Inflammatory macrophage treated with lipopolysaccharide for 1 hour (primary cell): Measurements from ENCODE around the gene SPTB.

ENCODE experiments used
- DNase-seq, 2 donors: peaks; one replicate each; pipeline ENCODE4 v3.0.0-alpha.2; 2020 to 2022

The SPTB gene

DNA sequence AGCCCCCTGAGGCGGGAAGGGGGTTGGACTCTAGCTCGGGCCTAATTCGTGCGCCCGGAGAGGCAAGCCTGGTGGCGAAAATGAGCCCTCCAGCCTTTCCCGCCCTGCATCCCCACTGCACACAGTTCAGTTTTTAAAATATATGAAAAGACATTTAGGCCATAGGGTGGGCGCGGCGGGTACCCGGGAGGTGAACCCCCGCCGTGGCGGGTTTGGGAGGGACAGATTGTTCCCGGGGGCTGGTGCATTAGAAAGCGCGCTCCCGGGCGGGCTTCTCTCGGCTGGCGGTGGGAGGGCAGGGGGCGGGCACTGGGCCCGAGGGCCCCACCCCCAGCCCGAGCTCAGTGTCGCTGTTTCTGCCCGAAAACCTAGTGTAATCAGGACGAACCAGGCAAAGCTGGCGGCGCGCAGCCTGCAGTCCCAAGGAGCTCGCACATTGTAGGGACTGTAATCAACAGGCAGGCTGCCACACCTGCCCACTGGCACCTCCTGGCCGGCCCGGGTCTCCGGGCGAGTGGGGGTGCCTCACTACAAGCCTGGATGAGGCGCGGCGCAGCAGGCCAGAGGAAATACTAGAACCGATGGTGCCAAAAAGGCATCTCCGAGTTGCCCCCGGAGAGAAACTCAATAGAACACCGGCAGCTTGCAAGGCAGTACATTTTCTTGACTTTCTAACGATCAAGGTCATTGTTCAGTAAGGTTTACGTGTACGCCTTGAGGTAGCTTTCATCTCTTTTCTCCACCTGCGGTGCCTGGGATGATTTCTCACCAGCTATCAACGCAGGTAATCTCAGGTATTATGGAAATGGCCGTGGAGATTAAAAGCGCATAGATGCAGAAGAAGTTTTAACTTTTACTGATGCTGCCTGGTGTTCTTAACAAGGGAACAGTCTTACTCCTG is 764 bp upstream of the SPTB start:
- DNase-seq, result no peak

DNA sequence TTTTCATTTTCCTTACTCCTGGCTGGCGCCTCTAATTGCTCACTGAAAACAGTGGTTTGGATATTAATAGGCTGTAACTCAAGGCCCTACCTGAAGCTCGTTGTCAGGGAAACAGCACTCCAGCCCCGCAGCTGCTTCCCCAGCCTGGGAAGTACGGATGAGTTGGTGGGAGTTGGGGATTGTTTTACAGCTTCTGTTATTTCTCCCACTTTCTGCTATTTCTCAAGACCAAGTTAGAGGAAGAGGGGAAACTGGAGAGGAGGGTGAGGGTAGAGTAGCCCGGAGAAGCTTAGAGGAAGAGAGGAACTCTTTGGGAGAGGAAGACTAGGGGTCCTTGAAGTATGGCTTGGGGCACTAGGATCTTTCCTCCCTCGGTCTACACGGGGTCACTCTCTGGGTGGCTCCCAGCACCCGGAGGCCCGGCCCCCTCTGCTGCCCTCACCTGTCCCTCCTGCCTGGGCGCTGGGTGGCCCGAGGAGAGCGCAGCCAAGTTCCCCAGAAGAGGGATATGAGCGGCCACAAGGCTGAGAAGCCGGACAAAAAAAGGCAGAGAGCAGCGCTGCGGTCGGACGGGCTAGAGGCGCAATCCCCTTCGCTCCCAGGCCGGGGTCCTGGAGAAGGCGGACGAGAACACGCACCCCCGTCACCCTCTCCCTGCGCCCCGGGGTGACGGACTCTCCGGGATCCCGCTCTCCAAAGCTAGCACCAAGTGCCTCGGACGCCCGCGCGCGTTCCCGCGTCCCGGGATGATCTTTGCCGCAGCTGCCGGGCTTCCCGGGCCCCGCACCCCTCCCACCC is 671 bp downstream of the SPTB start:
- no peak for DNase-seq

DNA sequence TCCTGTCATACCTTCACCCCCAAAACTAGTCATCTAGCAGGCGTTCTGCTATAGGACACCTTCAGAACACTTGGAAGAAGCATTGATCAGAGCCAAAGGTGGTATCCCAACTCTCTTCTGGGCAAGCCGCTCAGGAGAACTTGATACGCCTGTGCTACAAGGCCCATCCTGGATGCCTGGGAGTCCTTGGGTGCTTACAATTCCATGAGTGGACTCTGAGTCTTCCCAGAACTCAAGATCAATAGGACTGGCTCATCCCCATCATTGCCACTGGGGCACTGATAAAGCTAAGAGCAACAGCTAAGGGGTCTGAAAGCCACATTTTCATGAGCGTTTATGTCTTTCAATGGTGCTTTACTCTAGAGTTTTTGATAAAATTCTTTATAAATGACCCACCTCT is 1.9 kb downstream of the SPTB start:
- DNase-seq, result no peak

DNA sequence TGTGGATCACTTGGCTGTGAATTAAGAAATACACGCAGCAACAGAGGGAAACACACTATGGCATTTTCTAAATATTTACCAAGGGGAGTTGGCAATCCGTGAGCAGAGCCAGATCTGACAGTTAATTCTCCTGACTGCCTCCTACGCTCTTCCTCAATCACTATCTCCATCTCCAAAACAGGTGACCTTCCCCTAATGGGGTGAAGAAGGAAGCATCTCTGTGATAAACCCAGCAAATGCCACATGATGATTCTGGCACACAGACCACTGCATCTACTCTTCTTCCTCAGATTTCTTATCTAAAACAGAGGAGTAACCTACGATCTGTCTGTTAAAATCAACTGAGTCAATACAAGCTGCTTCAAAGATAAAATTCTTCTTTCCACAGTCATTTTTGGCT is 4.4 kb downstream of the SPTB start:
- DNase-seq, result no peak

DNA sequence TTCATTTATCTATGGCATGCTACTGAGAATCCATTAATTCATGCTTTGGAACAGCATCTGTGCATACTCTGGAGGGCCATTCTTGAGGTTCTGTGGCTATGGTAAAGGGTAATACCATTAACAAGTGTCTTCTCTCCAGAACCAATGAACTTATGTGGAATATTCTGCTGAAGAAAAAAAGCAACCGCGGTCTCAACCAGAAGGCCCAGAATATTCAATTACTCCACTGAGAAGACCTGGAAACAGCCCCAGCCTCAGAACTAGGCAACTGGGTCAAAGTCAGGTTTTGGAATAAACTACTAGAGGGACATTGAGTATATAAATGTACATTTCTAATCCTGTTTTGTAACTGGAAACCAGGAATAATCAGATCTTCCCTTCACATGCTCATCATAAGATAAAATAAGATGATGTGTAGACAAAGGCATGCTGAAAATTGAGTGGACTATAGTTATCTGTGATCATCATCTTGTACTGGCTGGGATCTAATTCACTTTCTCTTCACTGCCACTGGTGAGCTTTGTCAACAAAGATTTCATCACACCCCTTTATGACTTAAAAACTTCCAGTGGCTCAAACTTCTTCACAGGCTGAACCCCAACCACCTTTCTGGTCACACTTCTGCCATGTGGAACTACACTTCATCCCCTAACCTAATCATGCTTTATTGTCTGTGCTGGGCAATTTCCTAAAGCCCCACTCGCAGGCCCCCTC is 6.0 kb downstream of the SPTB start:
- DNase-seq, result no peak

DNA sequence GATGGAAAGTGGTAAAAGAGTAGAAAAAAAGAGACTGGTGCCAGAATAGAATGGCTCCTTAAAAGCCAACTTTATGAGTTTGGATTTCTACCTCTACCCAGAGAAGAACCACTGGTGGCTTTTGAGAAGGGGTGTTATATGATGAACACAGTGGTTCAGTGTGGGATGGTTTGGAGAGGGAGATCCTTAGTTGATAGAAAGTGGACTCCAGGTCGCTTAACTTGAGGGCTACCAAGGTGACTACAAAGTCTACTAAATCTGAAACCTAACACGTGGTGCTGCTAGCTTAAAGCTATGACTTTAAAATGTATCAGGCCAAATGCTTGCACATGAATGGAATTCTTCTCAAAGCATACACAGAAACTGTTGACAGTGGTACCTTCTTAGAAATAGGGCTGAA is 8.4 kb downstream of the SPTB start:
- DNase-seq, result no peak

DNA sequence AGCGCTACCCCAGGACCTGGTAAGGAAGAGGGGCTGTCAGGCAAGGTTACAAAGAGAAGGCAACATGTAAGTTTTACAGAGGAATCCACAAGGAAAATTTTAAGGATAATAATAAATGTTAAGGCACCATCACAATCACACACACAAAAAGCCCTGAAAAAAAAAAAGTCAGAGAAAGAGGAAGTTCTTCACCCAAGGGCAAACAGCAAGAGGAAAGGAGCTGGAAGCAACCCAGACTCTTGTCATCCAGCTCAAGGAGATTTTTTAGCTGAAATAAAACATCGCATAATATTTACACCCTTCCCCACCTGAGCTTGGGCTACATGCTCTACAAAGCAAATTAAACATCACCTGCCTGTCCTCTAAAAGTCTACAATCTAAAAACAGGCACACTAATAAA is 9.5 kb downstream of the SPTB start:
- DNase-seq, result no peak

DNA sequence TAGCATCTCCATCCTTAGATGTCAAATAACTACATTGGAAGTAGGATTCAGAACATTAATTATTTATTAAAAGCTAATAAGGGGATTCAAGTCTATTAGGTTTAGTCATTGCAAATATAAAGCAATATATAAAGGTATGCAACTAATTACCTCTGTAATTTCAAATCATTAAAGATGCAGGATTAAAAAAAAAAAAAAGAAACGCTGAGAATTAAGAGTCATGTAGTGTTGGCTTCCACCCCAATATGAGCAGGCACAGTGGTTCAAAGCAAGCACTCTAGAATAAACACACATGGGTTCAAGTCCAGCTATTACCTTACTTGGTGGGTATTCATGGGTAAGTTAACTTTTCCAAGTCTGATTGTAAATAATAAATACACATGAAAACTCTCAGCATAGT is 10.9 kb downstream of the SPTB start:
- no peak for DNase-seq

DNA sequence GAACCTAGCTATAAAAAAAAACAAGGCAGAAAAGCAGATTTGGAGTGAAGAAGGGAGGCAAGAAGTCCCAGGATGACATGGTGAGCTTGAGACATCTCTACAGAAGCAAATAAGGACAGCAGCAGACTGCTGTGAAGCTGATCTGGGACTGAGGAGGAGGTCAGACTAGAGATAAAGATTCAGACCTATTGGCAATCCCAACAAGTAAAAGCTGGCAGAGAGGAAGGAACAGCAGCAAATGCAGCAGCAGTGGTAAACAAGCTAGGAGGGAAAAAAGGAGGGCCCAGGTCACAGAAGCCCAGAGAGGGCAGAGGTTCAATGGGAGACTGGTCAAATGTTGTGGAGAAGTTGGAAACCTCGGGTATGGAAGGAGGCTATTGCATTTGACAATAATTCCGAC is 11.3 kb downstream of the SPTB start:
- no peak for DNase-seq

DNA sequence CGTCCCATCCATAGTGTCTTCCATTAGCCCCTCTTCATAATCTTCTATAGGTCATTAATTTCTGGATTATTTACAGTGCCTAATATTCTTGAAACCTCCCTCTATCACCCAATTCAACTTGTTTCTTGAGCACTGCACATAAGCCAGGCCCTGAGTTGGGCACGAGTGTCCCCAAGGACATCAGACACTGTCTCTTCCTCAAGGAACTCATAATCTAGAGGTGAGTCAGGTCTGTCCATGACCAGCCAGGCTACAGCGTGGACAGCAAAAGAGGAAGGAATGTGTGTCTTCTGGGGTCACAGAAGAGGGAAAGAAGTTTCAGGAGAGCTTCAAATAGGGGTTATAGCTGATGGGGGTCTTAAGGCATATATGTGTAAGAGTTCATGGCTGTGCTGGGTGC is 12.5 kb downstream of the SPTB start:
- no peak for DNase-seq

DNA sequence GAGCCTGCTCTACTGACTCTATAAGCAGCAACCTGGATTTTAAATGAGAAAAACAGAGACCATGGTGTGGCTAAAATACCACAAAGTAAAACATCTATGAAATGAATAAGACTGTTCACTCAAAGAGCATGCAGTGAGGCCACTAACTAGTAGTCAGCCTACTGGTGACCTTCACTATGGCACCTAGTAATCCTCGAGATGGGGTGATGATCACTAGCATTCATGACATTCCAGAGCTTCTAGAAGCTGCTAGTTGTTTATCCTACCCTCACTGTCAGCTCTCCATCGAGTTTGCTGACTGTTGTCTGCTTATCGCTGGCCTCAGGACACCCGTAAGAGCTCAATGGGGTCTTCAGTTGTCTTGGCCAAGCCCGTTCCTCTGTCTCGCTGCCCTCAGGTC is 13.7 kb downstream of the SPTB start:
- no peak for DNase-seq

DNA sequence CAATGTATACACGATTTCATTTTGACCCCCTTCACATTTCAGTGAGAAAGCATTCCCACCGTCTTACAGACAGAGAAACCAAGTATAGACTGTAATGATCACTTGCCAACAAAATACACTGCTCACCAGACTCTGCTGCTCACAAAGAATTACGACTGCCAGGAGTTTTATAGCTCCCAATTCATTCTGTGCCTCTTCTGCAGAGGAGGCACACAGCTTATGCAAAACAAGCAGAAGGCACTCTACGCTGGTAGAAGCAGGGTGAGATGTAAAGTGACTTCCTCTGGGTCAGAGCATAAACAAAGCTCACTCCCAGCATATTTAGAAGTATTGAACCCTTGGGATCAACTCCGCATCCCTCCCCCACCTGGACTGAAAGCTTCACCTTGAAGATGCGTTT is 14.6 kb downstream of the SPTB start:
- no peak for DNase-seq

DNA sequence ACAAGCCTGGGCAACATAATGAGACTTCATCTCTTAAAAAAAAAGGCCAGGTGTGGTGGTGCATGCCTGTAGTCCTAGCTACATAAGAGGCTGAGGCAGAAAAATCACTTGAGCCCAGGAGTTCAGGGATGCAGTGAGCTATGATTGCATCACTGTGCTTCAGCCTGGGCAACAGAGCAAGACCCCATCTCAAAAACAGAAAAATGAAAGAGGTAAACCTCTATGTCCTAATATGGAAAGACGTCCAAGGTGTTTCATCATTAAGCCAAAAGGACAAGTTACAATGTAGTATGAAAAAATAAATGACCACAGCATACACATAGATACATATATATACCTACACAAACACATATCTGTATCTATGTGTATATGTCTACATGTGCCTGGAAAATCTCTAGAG is 15.4 kb downstream of the SPTB start:
- no peak for DNase-seq

DNA sequence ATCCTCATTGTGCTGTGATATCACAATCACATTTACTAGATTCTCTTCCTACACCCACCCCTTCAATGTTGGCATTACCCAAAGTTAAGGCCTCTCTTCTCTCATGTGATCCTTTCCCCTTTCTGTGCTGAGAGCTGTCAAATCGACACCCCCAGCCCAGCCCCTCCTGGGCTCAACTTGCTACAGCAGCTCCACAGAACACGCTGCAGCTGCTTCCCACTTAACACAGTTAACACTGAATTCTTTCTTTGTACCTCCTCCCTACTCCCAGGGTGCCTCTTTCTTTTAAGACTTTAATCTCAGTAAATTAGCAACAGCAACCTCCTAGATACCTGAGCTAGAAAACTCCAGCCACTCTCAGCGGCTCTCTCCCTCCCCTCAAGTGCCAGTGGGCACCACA is 17.8 kb downstream of the SPTB start:
- no peak for DNase-seq

DNA sequence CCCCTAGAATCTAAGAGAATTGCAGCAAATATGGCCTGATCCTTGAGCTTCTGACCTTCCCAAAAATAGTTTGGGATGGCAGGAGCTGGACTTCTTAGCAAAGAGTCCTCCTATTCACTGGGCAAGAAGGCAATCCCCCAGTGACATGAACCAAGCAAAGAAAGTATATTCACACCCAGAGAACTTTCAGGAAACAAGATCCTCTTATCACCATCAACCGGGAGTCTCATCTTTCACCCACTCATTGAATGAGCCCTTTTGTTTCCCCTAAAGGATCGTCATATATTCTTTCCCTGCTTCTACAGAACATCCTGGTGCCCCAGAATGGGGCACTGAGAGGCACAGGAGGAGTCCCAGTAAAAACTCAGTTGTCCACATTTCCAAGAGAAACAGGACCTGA is 19.7 kb downstream of the SPTB start:
- no peak for DNase-seq

DNA sequence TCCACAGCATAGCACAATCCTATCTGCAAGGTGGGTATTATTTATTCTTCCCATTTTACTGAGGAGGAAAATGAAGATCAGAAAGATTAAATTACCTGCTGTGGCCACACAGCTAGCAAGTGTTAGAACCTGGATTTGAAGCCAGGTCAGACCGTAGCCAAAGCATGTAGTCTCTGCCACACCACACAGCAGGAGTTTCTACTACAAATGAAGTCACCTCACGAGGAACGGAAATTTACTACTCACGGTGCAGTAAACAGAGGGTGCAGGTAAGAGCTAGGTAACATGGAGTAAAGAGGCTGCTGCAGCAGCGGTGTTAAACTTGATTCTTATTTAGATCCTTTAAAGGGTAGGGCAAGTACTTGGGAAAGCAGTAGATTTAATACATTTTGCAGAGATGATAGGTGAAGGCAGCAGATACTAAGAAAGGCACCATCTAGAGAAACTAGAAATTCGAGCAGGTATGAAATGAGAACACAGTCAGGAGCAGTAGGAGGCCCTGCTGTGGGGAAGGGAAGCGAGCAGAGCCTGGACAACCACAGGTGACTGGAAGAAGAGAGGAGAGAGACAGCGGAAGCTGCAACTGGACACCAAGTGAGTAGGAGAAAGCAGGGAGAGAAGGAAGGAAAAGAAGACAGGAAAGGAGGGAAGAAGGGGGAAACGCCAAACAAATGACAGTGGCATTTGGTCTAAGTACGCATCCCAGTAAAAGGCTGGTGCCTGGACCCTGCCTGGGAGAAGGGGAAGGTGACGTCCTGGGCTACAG is 21.5 kb downstream of the SPTB start:
- DNase-seq, result no peak

DNA sequence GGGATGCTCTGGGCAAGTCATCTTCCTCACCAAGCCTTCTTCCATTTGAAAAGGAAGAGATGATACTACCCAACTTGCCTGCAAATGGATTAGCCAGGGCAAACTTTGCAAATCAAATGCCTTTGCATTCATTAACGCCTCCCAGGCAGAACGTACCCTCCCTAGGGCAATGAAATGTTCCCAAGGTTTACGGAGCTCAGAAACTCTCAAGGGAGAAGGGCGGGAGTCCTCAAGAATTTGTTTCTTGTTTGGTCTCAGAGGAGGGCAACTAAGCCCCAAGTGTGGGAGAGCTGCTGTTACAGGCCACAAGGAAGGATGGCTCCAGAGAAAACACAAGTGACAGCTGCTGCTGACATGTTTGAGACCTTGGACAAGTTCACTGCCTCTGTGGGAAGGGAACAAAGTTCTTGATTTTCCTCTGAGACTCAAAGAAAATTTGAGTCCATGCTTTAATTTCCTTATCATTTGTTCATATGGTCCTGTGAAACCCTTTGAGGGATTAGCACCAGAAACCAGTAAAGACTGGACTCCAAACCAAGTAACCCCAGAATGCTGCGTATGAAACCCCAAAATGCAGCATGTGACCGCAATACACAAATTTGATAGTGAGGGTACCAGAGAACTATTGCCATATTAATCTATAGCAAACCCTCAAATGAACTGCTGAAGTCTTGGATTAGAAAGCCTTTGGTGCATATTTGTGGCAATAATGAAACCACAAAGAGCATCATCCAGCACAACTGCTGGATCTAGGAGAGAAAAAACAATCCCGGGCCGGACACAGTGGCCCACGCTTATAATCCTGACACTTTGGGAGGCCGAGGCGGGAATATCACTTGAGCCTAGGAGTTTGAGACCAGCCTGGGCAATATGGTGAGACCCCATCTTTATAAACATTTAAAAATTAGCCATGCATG is 22.9 kb downstream of the SPTB start:
- DNase-seq, result no peak

DNA sequence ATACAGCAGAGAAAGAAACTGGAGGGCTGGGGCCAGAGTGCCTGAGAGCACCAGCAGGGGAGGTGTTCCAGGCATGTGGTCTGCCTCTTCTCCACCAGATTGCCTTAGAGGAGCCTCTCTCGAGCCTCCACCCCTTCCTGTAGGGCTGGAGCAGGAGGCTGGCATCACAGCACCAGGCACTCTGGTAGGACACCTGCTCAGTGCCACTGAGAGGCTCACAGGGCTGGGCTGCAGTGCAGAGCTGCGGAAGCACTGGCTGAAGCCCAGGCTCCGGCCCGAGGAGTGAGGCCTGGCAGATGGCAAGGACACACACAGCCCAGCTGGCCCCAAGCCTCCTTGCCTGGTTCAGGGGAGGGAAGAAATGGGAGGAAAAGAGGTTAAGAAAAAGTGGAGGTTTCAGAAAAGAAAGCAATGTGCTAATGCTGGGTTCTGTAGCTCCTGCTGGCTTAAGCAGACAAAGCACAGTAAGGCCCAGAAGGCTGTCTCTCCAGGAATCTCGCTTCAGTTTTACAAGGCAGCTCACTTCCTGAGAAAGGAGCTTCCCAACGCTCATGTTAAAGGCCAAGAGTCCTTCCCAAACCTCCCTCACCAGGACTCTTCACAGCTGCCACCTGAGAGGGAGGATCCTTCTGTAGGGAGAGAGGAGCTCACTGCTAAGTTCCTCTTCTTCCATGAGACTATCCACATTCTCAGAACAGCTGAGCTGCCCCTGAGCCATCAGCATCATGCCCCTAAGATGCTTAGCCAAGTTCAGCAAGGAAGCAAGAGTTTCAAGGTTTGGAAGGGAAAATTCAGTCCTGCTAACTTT is 23.8 kb downstream of the SPTB start:
- no peak for DNase-seq

DNA sequence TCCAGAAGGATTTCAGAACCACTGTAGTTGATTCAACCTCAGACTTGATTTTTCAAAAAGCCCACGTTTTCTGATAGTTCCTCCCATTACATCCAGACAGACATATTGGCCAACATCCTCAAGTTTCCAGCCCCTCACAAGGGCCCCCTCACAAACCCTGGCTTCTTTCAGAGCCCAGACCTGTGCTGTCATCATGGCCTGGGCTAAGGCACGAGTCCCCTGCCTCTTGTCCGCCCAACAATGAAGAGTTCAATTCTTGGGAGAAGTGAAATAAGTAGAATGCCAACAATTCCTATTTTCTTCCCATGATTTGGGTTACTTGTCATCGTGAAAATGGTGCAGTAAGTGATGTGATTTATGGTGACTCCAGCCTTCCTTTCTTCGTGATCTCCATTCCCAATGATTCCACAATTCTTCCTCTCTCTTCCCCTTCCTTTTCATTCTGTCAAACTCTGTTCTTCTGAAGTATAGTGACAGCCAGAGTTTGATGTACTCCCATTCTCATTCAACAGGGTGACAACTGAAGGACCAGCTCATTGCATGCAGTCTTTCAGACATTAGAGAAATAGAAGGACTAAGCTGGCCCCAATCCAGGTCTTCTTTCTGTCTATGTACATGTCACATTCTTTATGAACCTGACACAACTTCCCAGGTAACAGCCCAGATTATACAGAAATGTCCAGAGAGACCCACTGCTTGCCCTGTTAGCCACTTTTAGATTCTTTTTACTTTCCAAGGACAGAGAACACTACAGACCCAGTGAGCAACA is 29.2 kb downstream of the SPTB start:
- DNase-seq, result no peak

DNA sequence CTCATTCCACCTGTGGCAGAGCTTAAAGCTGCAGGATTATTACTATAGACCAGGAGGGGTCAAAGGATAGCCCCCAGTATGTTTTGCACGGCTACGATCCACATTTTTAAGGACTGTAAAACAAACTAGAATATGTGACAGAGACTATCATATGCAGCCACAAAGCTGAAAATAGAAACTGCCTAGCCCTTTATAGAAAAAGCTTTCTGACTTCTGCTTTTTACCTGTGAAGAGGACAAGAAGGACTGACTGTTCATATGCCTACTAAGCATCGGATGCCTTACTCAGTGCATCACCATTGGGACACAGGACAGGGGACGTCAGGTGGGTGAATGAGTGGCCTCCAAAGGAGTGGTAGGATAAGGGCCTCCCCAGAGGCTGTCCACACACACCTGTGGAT is 29.8 kb downstream of the SPTB start:
- no peak for DNase-seq
